Astrocyte of the spinal cord (primary cell): ENCODE measurements around the gene MNAT1.
A peak's percentile ranks its signal among the peaks of the same experiment; 100 is the strongest.

ENCODE experiments used
- DNase-seq: peaks from one replicate; pipeline ENCODE4 v3.0.0; 2011; ENCODE audit warnings: low read depth, low spot score
- H3K4me3 ChIP-seq: 2 replicates; pipeline ENCODE4 v1.5.1; 2011; ENCODE audit warnings: low read depth, mild to moderate bottlenecking, low read length, moderate library complexity
- in situ Hi-C: cut with HindIII; loops from 2 replicates; pipeline ENCODE4 v1.10.0; 2017; ENCODE audit warnings: low sequenced_read_pairs
- TF ChIP-seq, protein P1 (sequence below): IDR thresholded peaks from 2 replicates; pipeline ENCODE4 v1.5.1; 2012; ENCODE audit warnings: low read depth, mild to moderate bottlenecking, low read length, inconsistent platforms

The MNAT1 gene

DNA sequence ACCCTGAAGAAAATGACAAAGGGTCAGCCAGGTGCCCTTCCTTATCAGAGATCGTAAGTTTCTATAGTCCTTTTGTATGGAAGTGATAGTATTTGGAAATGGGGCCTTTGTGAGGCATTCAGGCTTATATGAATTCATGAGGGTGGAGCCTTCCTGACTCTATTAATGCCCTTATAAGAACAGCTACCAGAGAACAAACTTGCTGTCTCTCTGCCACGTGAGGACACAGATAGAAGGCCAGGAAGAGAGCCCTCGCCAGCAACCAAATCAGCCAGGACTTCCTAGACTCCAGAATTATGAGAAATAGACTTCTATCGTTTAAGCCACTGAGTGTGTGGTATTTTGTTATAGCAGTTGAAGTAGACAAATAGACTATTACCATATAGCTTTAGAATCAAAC is 209.6 kb downstream of the MNAT1 start:
- in situ Hi-C loops: no loop called here
- DNase-seq: no peak
- TF ChIP-seq, protein P1, sequence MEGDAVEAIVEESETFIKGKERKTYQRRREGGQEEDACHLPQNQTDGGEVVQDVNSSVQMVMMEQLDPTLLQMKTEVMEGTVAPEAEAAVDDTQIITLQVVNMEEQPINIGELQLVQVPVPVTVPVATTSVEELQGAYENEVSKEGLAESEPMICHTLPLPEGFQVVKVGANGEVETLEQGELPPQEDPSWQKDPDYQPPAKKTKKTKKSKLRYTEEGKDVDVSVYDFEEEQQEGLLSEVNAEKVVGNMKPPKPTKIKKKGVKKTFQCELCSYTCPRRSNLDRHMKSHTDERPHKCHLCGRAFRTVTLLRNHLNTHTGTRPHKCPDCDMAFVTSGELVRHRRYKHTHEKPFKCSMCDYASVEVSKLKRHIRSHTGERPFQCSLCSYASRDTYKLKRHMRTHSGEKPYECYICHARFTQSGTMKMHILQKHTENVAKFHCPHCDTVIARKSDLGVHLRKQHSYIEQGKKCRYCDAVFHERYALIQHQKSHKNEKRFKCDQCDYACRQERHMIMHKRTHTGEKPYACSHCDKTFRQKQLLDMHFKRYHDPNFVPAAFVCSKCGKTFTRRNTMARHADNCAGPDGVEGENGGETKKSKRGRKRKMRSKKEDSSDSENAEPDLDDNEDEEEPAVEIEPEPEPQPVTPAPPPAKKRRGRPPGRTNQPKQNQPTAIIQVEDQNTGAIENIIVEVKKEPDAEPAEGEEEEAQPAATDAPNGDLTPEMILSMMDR: no peak
- H3K4me3 ChIP-seq: no peak overlapping the region

- H3K4me3 ChIP-seq: no peak overlapping the region
- in situ Hi-C loops: no loop called here
- TF ChIP-seq, protein P1: no peak
- peak; percentile 34 for DNase-seq
Measured at GRCh38 chr14:60945984-60946383, 211.4 kb downstream of the MNAT1 start.

GRCh38 chr14:60946773-60947172 is 212.2 kb downstream of the MNAT1 start:
- TF ChIP-seq, protein P1: no peak
- DNase-seq: no peak

DNA sequence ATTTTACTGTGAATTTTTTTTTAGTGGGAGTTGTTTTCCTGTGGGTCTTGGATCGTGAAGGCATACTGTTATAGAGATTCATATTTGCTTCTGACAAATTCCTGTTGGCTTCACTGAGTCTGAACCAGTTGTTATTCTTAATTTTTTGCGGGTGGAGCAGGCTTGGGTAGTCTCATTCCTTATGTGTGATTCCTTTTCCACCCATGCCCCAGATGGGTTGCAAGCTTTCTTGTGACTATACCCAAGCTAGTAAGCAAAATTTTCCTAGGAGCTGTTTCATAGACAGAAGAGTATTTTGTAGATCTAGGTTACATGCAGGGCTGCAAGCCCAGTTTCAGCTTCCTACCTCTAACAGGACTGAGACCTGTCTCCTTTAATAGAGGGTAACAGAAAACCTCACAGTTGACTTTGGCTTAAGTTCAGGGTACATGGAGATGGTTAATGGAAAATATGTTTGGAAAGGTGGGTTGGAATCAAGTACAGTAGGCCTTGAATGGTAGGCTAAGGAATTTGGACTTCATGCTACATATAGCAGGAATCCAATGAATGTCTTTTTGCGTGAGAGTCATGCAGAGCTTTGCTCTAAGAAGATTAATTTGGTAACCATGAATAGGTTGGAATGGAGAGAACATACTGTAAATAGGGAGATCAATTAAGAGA is 217.3 kb downstream of the MNAT1 start:
- H3K4me3 ChIP-seq: no peak overlapping the region
- in situ Hi-C loops: no loop called here
- TF ChIP-seq, protein P1: no peak
- peak; percentile 57 for DNase-seq

More at GRCh38 chr14:60946773-60947172, 212.2 kb downstream of the MNAT1 start:
- in situ Hi-C loops: no loop called here
- no peak overlapping the region for H3K4me3 ChIP-seq

GRCh38 chr14:60956202-60956601 is 221.6 kb downstream of the MNAT1 start:
- TF ChIP-seq, protein P1: no peak
- no peak overlapping the region for H3K4me3 ChIP-seq
- no peak for DNase-seq
- in situ Hi-C loops: no loop called here

- in situ Hi-C loops: no loop called here
- TF ChIP-seq, protein P1: no peak
- DNase-seq: no peak
- H3K4me3 ChIP-seq: no peak overlapping the region
Measured at GRCh38 chr14:60956632-60957031, 222.1 kb downstream of the MNAT1 start.

DNA sequence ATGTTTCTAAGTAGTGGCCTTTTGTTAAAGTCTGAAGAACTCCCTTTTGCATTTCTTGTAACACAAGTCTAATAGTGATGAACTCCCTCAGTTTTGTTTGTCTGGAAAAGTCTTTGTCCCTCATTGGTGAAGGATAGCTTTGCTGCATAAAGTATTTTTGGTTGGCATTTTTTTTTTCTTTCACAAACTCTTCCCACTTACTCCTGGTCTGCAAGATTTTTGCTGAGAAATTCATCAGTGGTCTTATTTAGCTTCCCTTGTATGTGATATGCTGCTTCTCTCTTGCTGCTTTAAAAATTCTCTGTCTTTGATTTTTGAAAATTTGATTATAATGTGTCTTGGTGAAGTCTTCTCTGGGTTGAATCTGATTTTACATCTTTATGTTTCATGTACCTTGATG is 223.6 kb downstream of the MNAT1 start:
- in situ Hi-C loops: no loop called here
- no peak overlapping the region for H3K4me3 ChIP-seq
- DNase-seq: no peak
- TF ChIP-seq, protein P1: no peak
